Progenitor cell of endocrine pancreas (in vitro differentiated cells): Measurements from ENCODE around the gene AKAP10. TPM values are rescaled to one million over a fixed set of nuclear protein-coding genes. Genes with fewer than 3 reads are reported as not detected.
"Not testable (repeated sequence)": the region's sequence is repeated elsewhere in the genome, so short reads cannot be mapped to it uniquely, and the experiment has no call there.

Source experiments
- DNase-seq: peaks from one replicate; pipeline ENCODE4 v3.0.0; 2021; ENCODE audit warnings: low spot score; ENCODE audit not compliant: unreplicated experiment
- H3K27ac Mint-ChIP-seq: 2 replicates; pipeline ENCODE4 v1.8.0; 2021; ENCODE audit warnings: mild to moderate bottlenecking, moderate library complexity, mixed read lengths
- H3K27me3 Mint-ChIP-seq: 2 replicates; pipeline ENCODE4 v1.8.0; 2021; ENCODE audit warnings: mixed read lengths
- H3K36me3 Mint-ChIP-seq: 2 replicates; pipeline ENCODE4 v1.8.0; 2022; ENCODE audit warnings: mixed read lengths; ENCODE audit not compliant: insufficient read depth
- H3K4me1 Mint-ChIP-seq: 2 replicates; pipeline ENCODE4 v1.8.0; 2021; ENCODE audit warnings: low read depth, mixed read lengths
- H3K4me3 Mint-ChIP-seq: 2 replicates; pipeline ENCODE4 v1.8.0; 2021; ENCODE audit warnings: low read depth, mild to moderate bottlenecking, moderate library complexity, mixed read lengths
- H3K9me3 Mint-ChIP-seq: 2 replicates; pipeline ENCODE4 v1.8.0; 2021; ENCODE audit warnings: low read depth, mixed read lengths
- total RNA-seq: library from RNA; stranded (reverse); gene quantifications from 2 replicates; pipeline ENCODE4 v1.2.1, GENCODE V29; 2021
- TF ChIP-seq, protein P1 (sequence below): fragments of 200-600 bp; sonication (generic); IDR thresholded peaks from one replicate; pipeline ENCODE4 v1.5.0; 2021; ENCODE audit warnings: antibody characterized with exemption, mild to moderate bottlenecking; ENCODE audit not compliant: unreplicated experiment

Gene AKAP10
- total RNA-seq, 1 donor from 2014 or later = 38.2 TPM

GRCh38 chr17:19897090-19897837 lies 80.4 kb downstream of the AKAP10 start:
- H3K27ac Mint-ChIP-seq = no peak overlapping the region

GRCh38 chr17:19896679-19897078 lies 80.9 kb downstream of the AKAP10 start:
- no peaks in the 10 kb centered on the region for H3K27me3 Mint-ChIP-seq
- H3K4me3 Mint-ChIP-seq = no peak overlapping the region

More at GRCh38 chr17:19897090-19897837, 80.4 kb downstream of the AKAP10 start:
- no peak overlapping the region for H3K4me3 Mint-ChIP-seq
- no peak for DNase-seq
- TF ChIP-seq, protein P1, sequence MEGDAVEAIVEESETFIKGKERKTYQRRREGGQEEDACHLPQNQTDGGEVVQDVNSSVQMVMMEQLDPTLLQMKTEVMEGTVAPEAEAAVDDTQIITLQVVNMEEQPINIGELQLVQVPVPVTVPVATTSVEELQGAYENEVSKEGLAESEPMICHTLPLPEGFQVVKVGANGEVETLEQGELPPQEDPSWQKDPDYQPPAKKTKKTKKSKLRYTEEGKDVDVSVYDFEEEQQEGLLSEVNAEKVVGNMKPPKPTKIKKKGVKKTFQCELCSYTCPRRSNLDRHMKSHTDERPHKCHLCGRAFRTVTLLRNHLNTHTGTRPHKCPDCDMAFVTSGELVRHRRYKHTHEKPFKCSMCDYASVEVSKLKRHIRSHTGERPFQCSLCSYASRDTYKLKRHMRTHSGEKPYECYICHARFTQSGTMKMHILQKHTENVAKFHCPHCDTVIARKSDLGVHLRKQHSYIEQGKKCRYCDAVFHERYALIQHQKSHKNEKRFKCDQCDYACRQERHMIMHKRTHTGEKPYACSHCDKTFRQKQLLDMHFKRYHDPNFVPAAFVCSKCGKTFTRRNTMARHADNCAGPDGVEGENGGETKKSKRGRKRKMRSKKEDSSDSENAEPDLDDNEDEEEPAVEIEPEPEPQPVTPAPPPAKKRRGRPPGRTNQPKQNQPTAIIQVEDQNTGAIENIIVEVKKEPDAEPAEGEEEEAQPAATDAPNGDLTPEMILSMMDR = no peak
- H3K9me3 Mint-ChIP-seq = no peaks in the 10 kb centered on the region
- peaks cover 6% of the 10 kb centered on the region for H3K36me3 Mint-ChIP-seq
- H3K4me1 Mint-ChIP-seq = no peaks in the 10 kb centered on the region
- no peaks in the 10 kb centered on the region for H3K27me3 Mint-ChIP-seq

GRCh38 chr17:19890554-19890953 lies 87.1 kb downstream of the AKAP10 start:
- not testable (repeated sequence) for H3K9me3 Mint-ChIP-seq, H3K27me3 Mint-ChIP-seq, H3K4me3 Mint-ChIP-seq, H3K4me1 Mint-ChIP-seq, H3K36me3 Mint-ChIP-seq, H3K27ac Mint-ChIP-seq, DNase-seq

More at GRCh38 chr17:19896679-19897078, 80.9 kb downstream of the AKAP10 start:
- H3K36me3 Mint-ChIP-seq = peaks cover 6% of the 10 kb centered on the region
- no peak overlapping the region for H3K27ac Mint-ChIP-seq
- DNase-seq = no peak
- H3K9me3 Mint-ChIP-seq = no peaks in the 10 kb centered on the region
- H3K4me1 Mint-ChIP-seq = no peaks in the 10 kb centered on the region
- TF ChIP-seq, protein P1 = no peak

- not testable (repeated sequence) for H3K4me1 Mint-ChIP-seq, H3K36me3 Mint-ChIP-seq, DNase-seq, H3K27ac Mint-ChIP-seq, H3K9me3 Mint-ChIP-seq, H3K4me3 Mint-ChIP-seq, H3K27me3 Mint-ChIP-seq
These were observed 87.6 kb downstream of the AKAP10 start for GRCh38 chr17:19890001-19890400.

DNA sequence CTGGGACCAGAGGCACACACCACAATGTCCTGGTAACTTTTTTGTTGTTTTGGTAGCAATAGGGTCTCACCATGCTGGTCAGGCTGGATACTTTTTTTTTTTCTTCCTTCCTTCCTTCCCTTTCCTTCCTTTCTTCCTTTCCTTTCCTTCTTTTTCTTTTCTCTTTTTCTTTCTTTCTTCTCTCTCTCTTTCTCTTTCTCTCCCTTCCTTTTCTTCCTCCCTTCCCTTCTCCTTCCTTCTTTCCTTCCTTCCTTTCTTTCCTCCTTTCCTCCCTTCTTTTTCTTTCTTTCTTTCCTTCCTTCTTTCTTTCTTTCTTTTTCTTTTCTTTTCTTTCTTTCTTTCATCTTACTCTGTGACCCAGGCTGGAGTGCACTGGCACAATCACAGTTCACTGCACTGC lies 91.5 kb downstream of the AKAP10 start:
- DNase-seq = no peak
- TF ChIP-seq, protein P1 = no peak
- Mint-ChIP-seq H3K27me3 (no peaks in the 10 kb centered on the region), H3K36me3 (no peaks in the 10 kb centered on the region), H3K9me3 (no peaks in the 10 kb centered on the region), H3K27ac (no peak overlapping the region), H3K4me3 (no peak overlapping the region), H3K4me1 (no peaks in the 10 kb centered on the region)

DNA sequence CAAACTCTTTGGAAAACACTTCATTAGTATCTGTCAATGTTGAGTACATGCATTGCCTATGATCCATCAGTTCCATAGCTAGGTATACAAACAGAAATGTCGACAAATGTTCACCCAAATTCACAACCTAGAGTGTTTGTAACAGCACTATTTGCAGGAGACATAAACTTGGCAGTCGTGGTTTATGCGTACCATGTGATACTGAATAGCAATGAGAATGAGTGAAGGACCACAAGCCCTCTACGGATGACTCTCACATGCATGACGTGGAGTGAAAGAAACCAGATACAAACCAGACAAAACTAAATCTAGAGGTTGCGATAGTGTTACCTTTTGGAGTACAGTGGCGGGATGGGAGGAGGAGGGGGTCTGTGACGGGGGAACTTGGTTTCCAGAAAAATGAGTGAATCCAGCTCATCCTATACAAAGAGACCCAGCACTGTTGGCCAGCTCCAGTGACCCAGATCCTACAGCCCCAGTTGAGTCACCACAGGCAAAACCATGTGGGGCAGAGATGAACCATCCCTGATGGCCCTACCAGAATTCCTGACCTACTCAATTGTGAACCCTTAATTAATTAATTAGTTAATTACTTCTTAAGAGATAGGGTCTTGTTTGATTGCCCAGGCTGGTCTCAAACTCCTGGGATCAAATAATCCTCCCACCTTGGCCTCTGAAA lies 94.0 kb downstream of the AKAP10 start:
- peaks cover 3% of the 10 kb centered on the region for H3K4me1 Mint-ChIP-seq
- H3K9me3 Mint-ChIP-seq = no peaks in the 10 kb centered on the region
- H3K4me3 Mint-ChIP-seq = no peak overlapping the region
- TF ChIP-seq, protein P1 = no peak
- no peak for DNase-seq
- peaks cover 2% of the 10 kb centered on the region for H3K27me3 Mint-ChIP-seq
- H3K27ac Mint-ChIP-seq = no peak overlapping the region
- H3K36me3 Mint-ChIP-seq = no peaks in the 10 kb centered on the region
